Endothelial cell of umbilical vein (primary cell): ENCODE measurements around the gene ETS1. TPM values are rescaled to one million over a fixed set of nuclear protein-coding genes. Genes with fewer than 3 reads are reported as not detected.

ENCODE experiments used
- BruUV-seq: library from RNA; stranded (reverse); fragments of 400-500 nt; replicated peaks from 2 replicates; lab custom pipeline; 2021; lab: Mats Ljungman, UMichigan
- CTCF ChIA-PET: fragments of 300-600, 350-600 bp; sonication (Branson Sonifier 250); formaldehyde crosslinking; loops from one replicate; lab custom pipeline; 2021; ENCODE audit warnings: antibody characterized with exemption, inconsistent platforms; lab: Charles Lee
- POLR2A ChIA-PET: fragments of 300-600, 350-600 bp; sonication (Branson Sonifier 250); formaldehyde crosslinking; loops from one replicate; lab custom pipeline; 2021; ENCODE audit warnings: antibody characterized with exemption, inconsistent platforms; lab: Charles Lee
- DNase-seq: peaks from one replicate; pipeline ENCODE4 v3.0.0-alpha.2; 2011; ENCODE audit warnings: low read depth, low spot score
- FAIRE-seq: peaks from 2 replicates; lab custom pipeline; 2011; peaks lifted over from hg19 to GRCh38; lab: Jason Lieb, UNC
- H2AFZ ChIP-seq: 2 replicates; pipeline ENCODE4 v1.6.0; 2012; ENCODE audit warnings: low read depth, low read length, control low read depth, inconsistent platforms
- H3K27ac ChIP-seq: 2 replicates; pipeline ENCODE4 v1.5.1; 2011; ENCODE audit warnings: low read depth, mild to moderate bottlenecking, control low read depth, low read length, moderate library complexity; ENCODE audit not compliant: insufficient read depth
- H3K27me3 ChIP-seq, 2 experiments: 2 replicates each; pipeline versions ENCODE4 v1.6.0 to v1.6.1; 2011; ENCODE audit warnings: low read length in 2 of 2, mixed read lengths in 1 of 2; ENCODE audit not compliant: control insufficient read depth in 2 of 2, insufficient read depth in 2 of 2
- H3K36me3 ChIP-seq, 2 experiments: 2 replicates in 1 of 2; 3 replicates in 1 of 2; pipeline ENCODE4 v1.5.1; 2011; ENCODE audit warnings: low read length in 2 of 2, mild to moderate bottlenecking in 1 of 2, moderate library complexity in 1 of 2; ENCODE audit not compliant: control insufficient read depth in 2 of 2, insufficient read depth in 2 of 2; ENCODE audit errors: extremely low read depth in 1 of 2
- H3K4me1 ChIP-seq: 3 replicates; pipeline ENCODE4 v1.5.1; 2011; ENCODE audit warnings: mild to moderate bottlenecking, low read length; ENCODE audit not compliant: control insufficient read depth, insufficient read depth; ENCODE audit errors: extremely low read depth
- H3K4me2 ChIP-seq: 2 replicates; pipeline ENCODE4 v1.6.1; 2011; ENCODE audit warnings: low read length, control low read depth, mixed read lengths; ENCODE audit not compliant: insufficient read depth
- H3K4me3 ChIP-seq, 3 experiments: fragments of 200-600 bp in 1 of 3; sonication (generic), shearing (Covaris generic) in 1 of 3; replicated peaks in 1 of 3; 2 replicates each; pipeline ENCODE4 v1.5.1; 2011 to 2016; ENCODE audit warnings: control low read depth in 3 of 3, low read length in 3 of 3, mild to moderate bottlenecking in 2 of 3, inconsistent platforms in 1 of 3, low read depth in 1 of 3, moderate library complexity in 1 of 3; ENCODE audit not compliant: insufficient read depth in 1 of 3
- H3K79me2 ChIP-seq: 2 replicates; pipeline ENCODE4 v1.6.0; 2012; ENCODE audit warnings: low read length, inconsistent platforms; ENCODE audit not compliant: control insufficient read depth, insufficient read depth
- H3K9ac ChIP-seq: replicated peaks from 2 replicates; pipeline ENCODE3; 2011; ENCODE audit warnings: low read length, control low read depth; ENCODE audit not compliant: insufficient read depth; ENCODE audit errors: extremely low read depth
- H3K9me1 ChIP-seq: replicated peaks from 3 replicates; pipeline ENCODE4 v1.6.0; 2011; ENCODE audit warnings: mild to moderate bottlenecking, low read length; ENCODE audit not compliant: control insufficient read depth, insufficient read depth; ENCODE audit errors: extremely low read depth
- H3K9me3 ChIP-seq: replicated peaks from 2 replicates; pipeline ENCODE4 v1.5.1; 2012; ENCODE audit warnings: low read length, inconsistent platforms; ENCODE audit not compliant: control insufficient read depth, insufficient read depth
- H4K20me1 ChIP-seq: replicated peaks from 2 replicates; pipeline ENCODE3; 2011; ENCODE audit warnings: mild to moderate bottlenecking, low read length; ENCODE audit not compliant: control insufficient read depth, insufficient read depth; ENCODE audit errors: extremely low read depth
- EZH2 ChIP-seq: IDR thresholded peaks from 2 replicates; pipeline ENCODE4 v1.6.1; 2012; ENCODE audit warnings: borderline replicate concordance, low read depth, mild to moderate bottlenecking, moderate library complexity, low read length, inconsistent platforms; ENCODE audit not compliant: severe bottlenecking
- FOS ChIP-seq: IDR thresholded peaks from 2 replicates; pipeline ENCODE4 v1.6.1; 2011; ENCODE audit warnings: mild to moderate bottlenecking, low read length, moderate library complexity, borderline replicate concordance; ENCODE audit not compliant: insufficient read depth
- GATA2 ChIP-seq: IDR thresholded peaks from 2 replicates; pipeline ENCODE4 v1.7.0; 2011; ENCODE audit warnings: low read depth, mild to moderate bottlenecking, moderate library complexity, mixed read lengths, low read length; ENCODE audit not compliant: insufficient read length, insufficient read depth
- JUN ChIP-seq: IDR thresholded peaks from 2 replicates; pipeline ENCODE4 v1.6.1; 2011; ENCODE audit warnings: borderline replicate concordance, low read depth; ENCODE audit not compliant: insufficient read length, insufficient read depth
- MYC ChIP-seq: IDR thresholded peaks from one replicate; pipeline ENCODE4 v1.6.1; 2011; ENCODE audit warnings: mild to moderate bottlenecking, low read depth, low read length
- POLR2A ChIP-seq: IDR thresholded peaks from 2 replicates; pipeline ENCODE4 v1.6.1; 2012; ENCODE audit warnings: low read depth, mild to moderate bottlenecking, control low read depth, low read length
- POLR2AphosphoS5 ChIP-seq: IDR thresholded peaks from 2 replicates; pipeline ENCODE4 v1.6.1; 2012; ENCODE audit warnings: low read depth, mild to moderate bottlenecking, control low read depth, low read length, moderate library complexity; ENCODE audit not compliant: insufficient read depth
- dilution Hi-C: fragments of 300-500 bp; cut with MboI; formaldehyde crosslinking; loops from one replicate; pipeline ENCODE4 v1.15.0; 2019; ENCODE audit warnings: low sequenced_read_pairs; ENCODE audit not compliant: extremely low pct_ligation_motif_present
- intact Hi-C: fragments of 100-400 bp; cut with micrococcal nuclease; formaldehyde crosslinking; loops from one replicate; pipeline ENCODE4 v1.10.0; 2022
- polyA plus RNA-seq, 4 experiments: library from polyadenylated mRNA; depleted of rRNA in 3 of 4; stranded (reverse) in 3 of 4; unstranded in 1 of 4; fragments of >200 nt; gene quantifications; 2 replicates each; pipeline versions ENCODE4 v1.2.1 to v1.2.3, GENCODE V29; 2011 to 2012; ENCODE audit warnings: missing spikeins in 1 of 4
- total RNA-seq: library from RNA; stranded (reverse); gene quantifications from 2 replicates; pipeline ENCODE4 v1.2.3, GENCODE V29; 2021
- TF ChIP-seq, protein P1 (sequence below), 2 donors: IDR thresholded peaks; 1 replicate in 1 of 2; 2 replicates in 1 of 2; pipeline ENCODE4 v1.5.1; 2011; ENCODE audit warnings: low read length in 2 of 2, mild to moderate bottlenecking in 2 of 2, moderate library complexity in 2 of 2, control low read depth in 1 of 2, inconsistent platforms in 1 of 2, low read depth in 1 of 2; ENCODE audit not compliant: insufficient read depth in 1 of 2; ENCODE audit errors: extremely low read depth in 1 of 2
- TF ChIP-seq, protein P2 (sequence below): IDR thresholded peaks from 2 replicates; pipeline ENCODE4 v1.6.1; 2011; ENCODE audit not compliant: insufficient read depth, insufficient read length

Gene ETS1
- total and polyA plus RNA-seq, 2 donors (not counting 3 experiments of a cell fraction or from before 2014, with no cell fraction given), result 34.2 to 115 TPM

DNA sequence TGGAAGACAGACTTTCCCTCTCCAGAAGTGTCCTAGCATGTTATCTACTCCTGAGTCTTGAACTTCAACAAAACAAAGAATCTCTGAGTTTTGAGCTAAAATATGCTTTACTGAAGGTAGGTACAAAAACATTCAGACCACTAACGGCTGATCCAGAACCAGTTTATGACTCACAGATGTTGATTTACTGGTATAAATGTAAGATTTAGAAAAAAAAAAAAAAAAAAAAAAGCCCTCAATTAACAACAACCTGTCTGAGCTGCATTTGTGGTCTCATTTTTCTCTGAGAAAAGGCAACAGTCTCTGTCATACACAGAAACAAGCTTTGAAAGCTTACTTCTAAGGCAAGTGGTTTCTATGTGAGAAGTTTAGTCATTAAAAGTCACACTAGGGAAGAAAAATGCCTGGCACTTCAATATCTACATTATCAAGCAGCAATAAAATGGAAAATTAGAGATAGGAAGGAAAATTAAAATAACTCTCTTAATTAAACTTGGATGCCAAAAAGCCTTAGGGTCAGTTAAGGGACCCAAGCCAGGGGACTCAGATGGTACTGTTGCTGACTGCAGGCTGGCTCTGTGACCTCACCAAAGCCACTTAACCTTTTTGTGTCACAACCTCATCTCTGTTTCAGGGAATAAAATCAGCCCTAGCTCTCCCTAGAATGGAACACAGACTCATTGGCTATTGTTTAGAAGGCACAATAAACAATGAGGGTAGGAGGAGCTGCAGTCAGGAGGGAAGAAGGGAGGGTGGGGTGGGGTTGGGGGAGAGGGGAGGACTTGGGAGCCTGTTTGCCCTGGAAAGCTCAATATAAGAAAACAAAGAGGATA lies 61.7 kb downstream of the ETS1 start:
- no peak for FAIRE-seq
- H4K20me1 ChIP-seq, result no peaks in the 10 kb centered on the region
- no peaks in the 10 kb centered on the region for H3K9me3 ChIP-seq
- H3K4me2 ChIP-seq, result no peak overlapping the region
- TF ChIP-seq GATA2, result no peak
- H3K36me3 ChIP-seq, result no peaks in the 10 kb centered on the region
- ChIA-PET CTCF (interaction anchor here (0.8 to 2.3 kb wide), 9 partner anchors 14 to 235 kb away, joined by 3 to 10 read pairs (median 5); no protein-coding TSS in a partner anchor), POLR2A (interaction anchor here (0.6 to 0.7 kb wide), 2 partner anchors 105 to 189 kb away, joined by 5 to 15 read pairs; no protein-coding TSS in a partner anchor)
- H3K9me1 ChIP-seq, result no peaks in the 10 kb centered on the region
- H3K4me3 ChIP-seq, result no peak overlapping the region
- no peaks in the 10 kb centered on the region for H3K27me3 ChIP-seq
- no TSS peak for BruUV-seq
- no peak overlapping the region for H2AFZ ChIP-seq
- no peak overlapping the region for H3K9ac ChIP-seq
- peaks cover 13% of the 10 kb centered on the region for H3K79me2 ChIP-seq
- peaks cover 21% of the 10 kb centered on the region for H3K4me1 ChIP-seq
- intact Hi-C loops, result no loop called here
- H3K27ac ChIP-seq, result no peak overlapping the region
- DNase-seq, result no peak
- dilution Hi-C loops, result no loop called here

DNA sequence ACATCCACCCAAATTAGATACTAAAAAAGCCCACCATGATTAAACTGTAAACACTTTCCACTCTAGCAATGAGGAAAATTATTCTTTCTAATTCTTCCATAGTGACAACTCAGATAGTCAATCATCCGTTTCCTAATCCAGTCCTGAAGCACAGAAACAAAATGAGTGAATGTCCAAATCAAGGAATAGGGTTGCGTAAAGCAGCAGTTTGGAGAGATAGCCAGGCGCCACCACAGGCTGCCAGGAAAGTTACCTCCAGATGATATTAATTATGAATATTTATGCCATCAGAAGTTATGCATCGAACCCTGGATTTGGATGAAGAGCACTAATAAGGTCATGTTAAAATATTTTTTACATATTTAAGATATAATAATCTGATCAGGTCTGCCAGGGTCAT lies 63.2 kb downstream of the ETS1 start:
- POLR2A ChIA-PET, result interaction anchor here (1.3 kb wide), 1 partner anchor 24 kb away, joined by 4 read pairs; no protein-coding TSS in a partner anchor

More for the DNA sequence above, 63.2 kb downstream of the ETS1 start:
- Histone ChIP-seq H3K79me2 (peaks cover 28% of the 10 kb centered on the region), H3K4me1 (peaks cover 34% of the 10 kb centered on the region), H2AFZ (peak overlapping the region; percentile 21), H3K4me2 (no peak overlapping the region), H3K9me3 (no peaks in the 10 kb centered on the region), H3K4me3 (no peak overlapping the region), H3K27me3 (no peaks in the 10 kb centered on the region), H3K36me3 (no peaks in the 10 kb centered on the region), H3K9me1 (no peaks in the 10 kb centered on the region), H4K20me1 (no peaks in the 10 kb centered on the region), H3K9ac (no peak overlapping the region), H3K27ac (peak overlapping the region; percentile 98)
- dilution Hi-C loops, result no loop called here
- BruUV-seq, result no TSS peak
- TF ChIP-seq POLR2AphosphoS5 (no peak), JUN (no peak), POLR2A (no peak), MYC (no peak), EZH2 (no peak), FOS (no peak), GATA2 (no peak)
- TF ChIP-seq, protein P1, sequence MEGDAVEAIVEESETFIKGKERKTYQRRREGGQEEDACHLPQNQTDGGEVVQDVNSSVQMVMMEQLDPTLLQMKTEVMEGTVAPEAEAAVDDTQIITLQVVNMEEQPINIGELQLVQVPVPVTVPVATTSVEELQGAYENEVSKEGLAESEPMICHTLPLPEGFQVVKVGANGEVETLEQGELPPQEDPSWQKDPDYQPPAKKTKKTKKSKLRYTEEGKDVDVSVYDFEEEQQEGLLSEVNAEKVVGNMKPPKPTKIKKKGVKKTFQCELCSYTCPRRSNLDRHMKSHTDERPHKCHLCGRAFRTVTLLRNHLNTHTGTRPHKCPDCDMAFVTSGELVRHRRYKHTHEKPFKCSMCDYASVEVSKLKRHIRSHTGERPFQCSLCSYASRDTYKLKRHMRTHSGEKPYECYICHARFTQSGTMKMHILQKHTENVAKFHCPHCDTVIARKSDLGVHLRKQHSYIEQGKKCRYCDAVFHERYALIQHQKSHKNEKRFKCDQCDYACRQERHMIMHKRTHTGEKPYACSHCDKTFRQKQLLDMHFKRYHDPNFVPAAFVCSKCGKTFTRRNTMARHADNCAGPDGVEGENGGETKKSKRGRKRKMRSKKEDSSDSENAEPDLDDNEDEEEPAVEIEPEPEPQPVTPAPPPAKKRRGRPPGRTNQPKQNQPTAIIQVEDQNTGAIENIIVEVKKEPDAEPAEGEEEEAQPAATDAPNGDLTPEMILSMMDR (IDR thresholded peaks at IDR 0.05; ENCODE audit: extremely low read depth in 1 of 2, insufficient read depth in 1 of 2, low read depth in 1 of 2, low read length in 2 of 2), result no peak
- TF ChIP-seq, protein P2, sequence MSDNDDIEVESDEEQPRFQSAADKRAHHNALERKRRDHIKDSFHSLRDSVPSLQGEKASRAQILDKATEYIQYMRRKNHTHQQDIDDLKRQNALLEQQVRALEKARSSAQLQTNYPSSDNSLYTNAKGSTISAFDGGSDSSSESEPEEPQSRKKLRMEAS, result no peak
- no peak for FAIRE-seq
- intact Hi-C loops, result loop anchor here (5.0 kb wide), 2 partner anchors 233 to 492 kb away; no protein-coding TSS in a partner anchor
- no peak for DNase-seq
- CTCF ChIA-PET, result interaction anchor here (1.4 to 1.5 kb wide), 3 partner anchors 22 to 104 kb away, joined by 3 to 5 read pairs (median 5); no protein-coding TSS in a partner anchor
